Stimulated activated CD4-positive, alpha-beta T cell treated with anti-CD3 and anti-CD28 coated beads, Interleukin-2, amount 100 ng/mL, for 4 hours (primary cell): ENCODE results near the gene HEPACAM2.
A peak's percentile ranks its signal among the peaks of the same experiment; 100 is the strongest.

Experiments used
- DNase-seq: peaks from one replicate; pipeline ENCODE4 v3.0.0-alpha.2; 2020; ENCODE audit warnings: low read depth

Gene HEPACAM2

DNA sequence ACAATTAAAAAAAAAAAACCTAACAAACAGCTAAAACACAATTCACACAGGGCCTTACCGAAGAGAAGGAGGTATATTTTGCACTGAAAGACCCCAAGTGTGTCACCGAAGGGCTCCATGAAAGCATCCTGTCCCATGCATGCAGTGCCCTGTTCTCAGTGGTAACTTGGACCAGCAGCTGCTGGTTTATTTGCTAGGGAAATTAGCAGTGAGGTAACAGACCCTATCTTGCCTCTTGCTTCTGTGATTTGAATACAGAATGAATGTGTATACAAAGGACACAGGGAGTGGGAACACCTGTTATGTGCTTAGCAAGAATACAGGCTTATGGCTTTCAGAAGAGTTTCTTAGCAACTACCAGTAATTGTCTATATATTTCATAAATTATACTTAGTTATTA, at the start of gene HEPACAM2:
TSS of gene HEPACAM2 (minus strand) at position 160 of the 400 bp plus-strand sequence.
- no peak for DNase-seq

DNA sequence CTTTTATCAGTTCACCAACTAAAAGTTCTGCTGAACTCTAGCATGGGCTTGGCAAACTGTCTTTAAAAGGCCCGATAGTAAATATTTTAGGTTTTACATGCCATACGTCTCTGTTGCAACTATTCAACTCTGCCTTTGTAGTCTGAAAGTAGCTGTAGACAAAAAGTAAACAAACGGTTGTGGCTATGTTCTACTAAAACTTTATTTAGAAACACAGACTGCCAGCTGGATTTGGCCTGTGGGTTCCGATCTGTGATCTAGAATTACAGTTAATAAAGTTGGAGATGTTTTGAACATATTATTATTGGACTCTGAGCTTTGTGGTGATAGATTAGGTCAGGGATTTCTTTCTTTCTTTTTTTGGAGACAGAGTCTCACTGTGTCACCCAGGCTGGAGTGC, 39.0 kb upstream of the HEPACAM2 start:
- no peak for DNase-seq

DNA sequence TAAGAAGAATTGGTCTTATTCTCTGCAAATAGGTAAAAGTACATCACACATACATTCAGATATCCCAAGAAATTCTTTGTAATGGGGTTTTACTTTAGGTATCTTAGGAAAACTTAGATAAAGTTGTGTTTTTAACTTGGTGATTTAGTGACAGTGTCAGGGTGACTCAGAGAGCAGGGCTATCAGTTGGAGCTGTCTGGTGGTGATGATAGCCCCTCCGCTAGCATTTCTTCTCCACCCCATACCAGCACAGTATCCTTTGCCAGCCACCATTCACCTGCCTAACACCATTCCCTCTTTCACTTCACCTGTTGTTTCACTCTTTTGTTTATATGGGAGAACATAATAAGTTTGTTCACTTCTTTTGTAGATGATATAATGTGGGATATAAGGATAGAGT, 36.3 kb upstream of the HEPACAM2 start:
- DNase-seq, result no peak

DNA sequence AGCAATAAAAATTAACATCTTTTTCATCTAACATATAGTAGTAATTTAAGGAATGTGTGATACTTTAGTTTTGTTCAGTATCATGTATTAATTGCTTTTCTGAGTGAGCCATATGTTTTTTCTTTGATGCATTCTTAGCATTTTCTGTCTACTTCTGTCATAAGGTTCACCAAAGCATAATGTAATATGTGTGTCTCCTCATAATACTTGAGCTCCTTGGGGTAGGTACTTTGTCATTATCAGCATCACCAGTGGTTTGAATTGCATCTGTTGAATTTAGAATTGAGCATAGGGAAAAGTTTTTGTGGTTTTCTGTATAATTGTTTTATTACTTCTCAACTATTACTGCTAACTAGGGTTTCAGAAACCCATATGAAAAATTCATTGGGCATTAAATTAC, 32.4 kb upstream of the HEPACAM2 start:
- DNase-seq, result no peak

DNA sequence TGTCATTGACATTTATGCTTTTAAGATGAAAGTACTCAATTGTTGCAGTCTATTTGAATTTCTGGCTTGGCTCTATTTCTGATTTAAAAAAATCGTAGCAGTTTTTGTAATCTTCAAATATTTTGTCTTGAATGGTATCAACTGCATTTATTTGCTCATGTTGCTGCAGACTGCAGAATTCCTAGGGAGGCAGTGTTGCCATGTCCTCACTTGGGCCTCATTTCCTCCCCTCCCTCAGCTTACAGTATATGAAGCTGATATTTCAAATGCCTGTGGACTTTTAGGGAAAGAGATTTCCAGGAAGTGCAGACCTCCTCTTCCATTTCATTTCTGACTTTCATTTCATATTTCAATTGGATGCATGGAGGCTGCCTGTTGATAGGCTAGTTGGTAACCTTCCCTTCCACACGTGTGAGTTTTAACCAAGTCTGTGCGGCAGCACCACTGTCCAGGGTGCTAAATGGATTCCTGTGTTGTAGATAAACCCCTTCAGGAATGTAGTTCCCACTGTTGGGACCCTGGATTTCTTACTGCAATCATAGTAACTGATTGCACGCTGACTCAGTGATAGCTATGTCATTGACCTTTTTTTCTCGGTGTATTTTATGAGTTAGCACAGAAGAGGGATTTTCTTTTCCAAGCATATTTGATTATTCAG, 23.4 kb upstream of the HEPACAM2 start:
- DNase-seq, result no peak

DNA sequence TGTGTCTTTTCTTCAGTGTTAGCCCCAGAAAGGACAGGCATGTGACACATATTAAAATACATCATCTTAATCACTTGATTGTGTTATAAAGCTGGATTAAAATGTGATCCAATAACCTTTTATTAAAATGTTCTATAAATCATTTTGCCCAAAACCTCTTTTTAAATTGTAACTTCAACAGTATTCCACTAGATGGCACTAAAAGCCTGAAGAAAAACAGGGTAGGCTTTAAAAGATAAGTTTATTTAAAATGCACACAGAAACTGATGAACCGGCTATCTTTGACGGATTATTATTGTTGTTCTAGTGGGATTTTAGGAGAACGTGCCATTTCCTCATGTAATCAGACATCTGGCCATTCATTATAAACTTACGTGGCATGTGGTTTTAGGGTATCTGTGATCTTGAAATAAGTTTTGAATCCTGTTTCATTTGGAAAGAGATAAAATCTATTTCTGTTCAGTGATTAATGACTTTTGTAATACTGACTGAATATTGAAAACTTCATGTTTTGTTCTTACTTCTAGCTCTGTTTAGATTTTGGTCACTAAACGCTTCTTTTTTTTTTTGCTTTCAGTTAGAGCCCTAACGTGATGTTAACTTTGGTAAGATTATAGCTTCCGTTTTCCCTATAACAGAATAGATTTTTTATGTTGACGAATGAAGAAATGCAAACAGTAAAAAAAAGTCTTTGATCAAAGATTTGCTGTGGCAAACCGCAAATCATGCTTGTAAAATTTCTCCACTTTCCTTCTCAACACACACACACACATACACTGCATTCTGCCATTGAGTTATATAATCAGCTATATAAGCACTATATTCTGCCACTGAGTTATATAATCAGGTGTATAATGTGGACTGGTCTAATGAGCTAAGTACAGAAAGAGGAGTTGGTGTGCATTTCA, 19.5 kb upstream of the HEPACAM2 start:
- no peak for DNase-seq

DNA sequence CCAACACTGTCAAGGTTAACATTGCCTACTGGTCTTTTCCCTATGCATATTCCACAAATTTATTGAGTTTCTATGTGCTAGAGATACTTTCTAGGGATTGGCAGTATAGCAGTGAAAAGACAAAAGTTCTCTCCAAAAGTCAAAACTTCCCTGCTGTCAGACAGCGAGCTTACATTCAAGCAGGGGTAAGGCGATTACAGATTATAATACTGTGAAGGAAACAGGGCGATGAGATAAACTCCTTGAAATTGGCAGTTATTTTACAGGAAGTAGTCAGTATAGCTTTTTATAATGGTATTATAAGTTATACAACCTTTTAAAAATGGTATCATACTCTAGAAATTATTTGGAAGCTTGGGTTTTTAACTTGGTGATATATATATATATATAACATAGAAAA, 15.8 kb upstream of the HEPACAM2 start:
- DNase-seq, result no peak

DNA sequence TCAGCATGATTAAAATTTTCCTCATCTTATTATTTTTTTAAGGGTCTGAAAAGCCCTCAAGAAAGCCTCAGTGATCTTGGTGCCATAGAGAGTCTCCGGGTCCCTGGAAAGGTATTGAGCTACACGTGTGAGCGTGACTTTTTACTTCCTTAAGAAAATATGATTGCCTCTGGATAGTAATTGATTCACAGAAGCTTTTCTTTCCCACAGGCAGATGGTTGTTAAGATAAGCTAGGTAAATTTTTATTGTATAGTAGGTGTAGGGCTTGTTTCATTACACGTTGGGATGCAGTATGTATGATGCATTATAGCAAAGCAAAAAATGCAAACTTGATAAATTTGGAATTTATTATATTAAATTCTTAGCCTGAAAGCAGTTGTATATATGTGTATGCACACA, 13.6 kb upstream of the HEPACAM2 start:
- no peak for DNase-seq

DNA sequence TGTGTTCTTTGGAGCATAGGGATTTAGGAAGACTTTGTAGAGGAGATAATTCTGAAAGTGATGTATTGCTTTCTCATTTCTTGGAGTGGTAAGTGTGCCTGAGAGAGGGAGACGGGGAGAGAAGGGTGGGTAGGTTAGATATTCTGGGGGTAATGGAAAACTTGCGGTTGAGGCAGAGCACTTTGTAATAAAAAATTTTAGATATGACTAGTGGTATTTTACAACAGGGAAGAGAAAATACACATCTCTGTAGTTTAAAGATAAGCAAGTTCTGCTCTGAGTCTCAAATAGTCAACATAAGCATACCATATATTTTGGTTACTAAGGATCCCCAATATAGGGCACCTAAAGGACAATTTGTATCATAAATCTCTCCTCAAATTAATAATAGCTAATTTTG, 12.5 kb upstream of the HEPACAM2 start:
- DNase-seq, result no peak

DNA sequence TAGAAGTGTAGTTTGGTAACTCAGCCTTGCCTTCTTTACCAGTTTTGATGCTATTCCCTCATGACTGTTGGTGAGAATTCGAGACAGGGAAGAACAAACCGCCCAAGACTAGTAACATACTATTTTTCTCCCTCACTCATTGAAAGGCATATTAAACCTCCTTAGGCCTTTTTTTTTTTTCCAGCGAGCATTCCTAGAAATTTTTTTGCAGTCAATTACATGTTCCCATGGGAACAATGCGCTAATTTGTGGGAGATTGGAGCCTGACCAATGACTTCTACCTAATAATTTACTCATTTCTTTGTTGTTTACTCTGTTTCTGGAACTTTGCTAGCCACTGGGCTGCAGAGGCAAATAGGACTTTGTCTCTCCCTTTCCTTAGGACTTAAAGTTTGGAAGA, 11.9 kb upstream of the HEPACAM2 start:
- DNase-seq, result no peak

DNA sequence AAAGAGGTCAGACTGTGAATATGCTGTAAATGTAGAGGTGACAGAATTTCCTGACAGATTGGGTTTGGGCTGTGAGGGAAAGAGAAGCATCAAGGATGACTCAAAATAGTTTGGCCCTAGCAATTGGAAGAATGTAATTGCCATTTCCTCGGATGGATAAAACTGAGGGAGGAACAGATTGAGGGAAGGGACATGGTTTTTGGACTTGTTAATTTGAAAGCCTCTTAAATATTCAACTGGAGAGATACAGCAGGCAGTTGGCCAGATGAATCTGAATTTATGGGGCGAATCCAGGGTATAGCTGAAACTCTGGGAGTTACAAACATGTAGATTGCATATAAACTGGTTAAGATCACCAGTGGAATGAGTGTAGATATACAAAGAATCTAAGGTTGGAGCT, 9.3 kb upstream of the HEPACAM2 start:
- no peak for DNase-seq

DNA sequence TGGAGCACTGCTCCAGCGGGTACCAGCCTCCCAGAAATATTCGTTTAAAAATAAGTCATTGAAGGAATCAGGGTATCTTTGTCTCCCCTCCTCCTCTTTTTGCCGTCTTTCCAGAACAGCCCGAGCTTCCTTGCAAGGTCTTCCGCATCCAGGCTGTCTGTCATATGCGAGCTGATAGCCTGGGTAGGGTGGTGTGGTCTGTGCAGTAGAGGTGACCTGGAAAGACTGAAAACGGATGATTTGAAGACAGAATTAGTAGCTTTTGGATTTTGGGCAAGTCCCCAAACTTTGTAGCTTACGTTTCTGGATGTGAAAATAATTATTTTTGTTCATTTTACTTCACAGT, 6.4 kb upstream of the HEPACAM2 start:
- DNase-seq, result no peak

DNA sequence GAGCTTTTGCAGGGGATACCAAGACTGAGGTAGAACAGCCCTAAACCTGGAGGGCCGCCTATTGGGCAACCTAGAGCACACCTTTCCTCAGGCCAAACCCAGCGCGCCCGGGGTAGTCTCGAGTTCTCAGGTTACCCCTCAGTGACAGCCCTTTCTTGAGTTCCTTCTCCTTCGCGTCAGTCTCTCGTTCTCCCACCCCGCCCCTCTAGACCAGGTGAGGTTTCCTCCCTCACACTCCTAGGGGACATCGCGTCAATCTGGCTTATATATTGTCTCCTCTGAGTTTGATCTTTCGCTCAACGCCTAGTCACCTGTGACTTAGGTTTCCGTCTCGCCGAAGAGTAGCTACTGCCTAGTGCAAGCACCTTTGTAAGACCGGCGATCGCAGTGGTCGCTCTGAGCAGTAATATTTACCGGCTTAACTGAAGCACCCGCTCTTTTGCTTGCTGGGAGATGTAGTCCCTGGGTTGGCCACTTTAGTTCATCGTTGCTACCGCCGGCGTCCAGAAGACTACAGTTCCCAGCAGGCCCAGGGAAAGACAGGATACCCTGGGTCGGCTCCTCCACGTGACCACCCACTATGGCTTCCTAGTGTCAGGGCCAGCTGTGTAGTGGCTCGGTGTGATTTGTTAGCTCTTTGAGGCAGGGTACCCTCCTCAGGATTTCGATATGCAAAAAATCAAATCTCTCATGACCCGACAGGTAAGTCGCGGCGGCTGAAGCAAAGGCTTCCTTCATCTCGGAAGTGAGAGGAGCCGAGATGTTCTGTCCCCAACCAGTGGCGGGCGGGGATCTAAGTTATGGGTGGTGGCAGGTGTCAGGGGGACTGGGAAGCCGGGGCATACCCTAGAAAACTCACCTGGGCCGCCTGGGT, 5.8 kb upstream of the HEPACAM2 start, which contains the start of gene VPS50:
TSS of gene VPS50 (plus strand) at position 568 of the 874 bp plus-strand sequence. CDS start at position 670, 102 bp downstream.
- peak; percentile 88 for DNase-seq

DNA sequence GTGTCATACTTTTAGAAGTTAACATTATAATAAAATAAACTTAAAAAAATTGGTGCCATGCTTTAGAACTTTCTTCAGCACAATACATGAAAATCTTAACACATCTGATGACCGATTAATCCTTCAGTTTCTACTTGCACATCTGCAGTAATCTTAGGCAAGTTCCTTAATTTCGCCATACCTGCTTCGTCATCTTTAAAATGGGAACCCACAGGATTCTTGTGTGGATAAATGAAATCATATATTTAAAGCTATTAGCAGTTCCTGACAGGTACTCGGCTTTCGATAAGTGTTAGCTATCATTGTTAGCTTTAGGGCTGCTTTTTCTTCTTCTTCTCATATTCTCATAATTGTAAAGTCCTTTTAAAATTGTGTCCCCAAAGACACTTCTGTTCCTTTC, 5.0 kb upstream of the HEPACAM2 start:
- no peak for DNase-seq

DNA sequence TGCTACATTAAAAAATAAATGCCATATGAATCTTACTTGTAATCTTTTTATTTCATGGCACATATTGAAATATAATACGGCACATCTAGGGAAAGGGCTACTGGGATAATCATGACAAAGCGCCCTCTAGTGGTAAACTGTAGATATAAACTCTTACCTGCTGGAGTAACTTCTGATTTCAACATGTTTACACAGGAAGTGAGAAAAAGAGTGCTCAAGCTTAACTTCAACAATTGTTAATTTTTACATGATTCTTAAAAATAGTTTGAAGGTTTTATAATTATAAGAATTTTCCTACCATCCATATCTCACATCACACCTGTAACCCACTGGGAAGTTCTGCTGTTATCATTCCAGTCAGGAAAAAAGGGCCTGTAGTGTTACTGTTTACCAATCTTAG, 2.0 kb upstream of the HEPACAM2 start:
- no peak for DNase-seq

DNA sequence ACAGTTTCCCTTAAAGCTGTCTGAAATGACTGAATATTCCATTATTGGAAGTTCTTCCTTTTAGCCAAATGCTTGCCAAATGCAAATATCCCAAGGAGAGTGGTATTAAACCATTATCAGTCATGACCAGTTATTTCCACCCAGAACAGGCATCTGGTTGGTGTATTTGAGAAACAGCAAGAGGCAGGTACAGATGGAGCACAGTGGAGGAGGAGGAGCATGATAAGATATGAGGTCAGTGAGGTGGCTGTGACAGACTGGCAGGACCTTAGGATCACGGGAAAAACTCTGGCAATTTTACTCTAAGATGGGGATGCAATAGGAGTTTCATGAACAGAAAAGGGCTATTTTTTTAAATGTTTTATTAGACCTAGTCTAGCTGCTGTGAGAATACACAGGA, 6.4 kb downstream of the HEPACAM2 start:
- no peak for DNase-seq

DNA sequence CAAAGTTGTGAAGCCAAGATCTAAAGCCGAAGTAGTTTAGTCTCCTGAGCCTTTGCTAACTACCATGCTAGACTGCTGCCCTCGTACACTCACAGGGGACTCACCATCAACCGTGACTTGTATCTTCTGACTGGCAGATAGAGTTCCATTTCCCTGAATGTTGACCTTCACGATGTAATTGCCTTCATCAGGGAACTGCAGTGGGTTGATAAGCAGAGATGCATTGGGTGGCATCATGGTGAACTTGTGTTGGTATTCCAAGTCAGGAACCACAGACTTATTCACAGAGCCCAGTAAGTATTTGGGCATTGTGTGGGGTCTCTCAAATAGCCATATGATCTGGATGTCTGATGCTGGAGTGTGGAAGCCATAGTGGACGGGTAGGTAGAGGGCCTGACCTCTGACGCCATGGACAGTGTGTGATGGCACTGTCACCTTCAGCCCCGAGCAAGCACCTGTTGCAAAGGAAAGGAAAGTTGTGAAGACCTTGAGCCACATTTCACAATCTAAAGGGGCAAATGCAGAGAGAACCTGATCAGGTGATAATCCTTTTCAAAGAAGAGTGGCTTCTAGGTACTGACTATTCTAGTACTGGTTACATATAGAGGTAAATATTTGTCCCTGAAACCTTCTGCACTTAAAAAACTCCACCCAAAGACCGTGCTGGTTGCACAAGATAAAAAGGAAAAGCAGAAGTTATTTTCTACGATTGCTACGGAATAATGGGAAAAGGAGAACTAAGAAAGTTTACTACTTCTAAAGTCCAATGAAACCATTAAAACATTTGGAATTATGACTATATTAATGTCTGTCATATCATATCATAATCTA, 7.1 kb downstream of the HEPACAM2 start:
- DNase-seq, result no peak

DNA sequence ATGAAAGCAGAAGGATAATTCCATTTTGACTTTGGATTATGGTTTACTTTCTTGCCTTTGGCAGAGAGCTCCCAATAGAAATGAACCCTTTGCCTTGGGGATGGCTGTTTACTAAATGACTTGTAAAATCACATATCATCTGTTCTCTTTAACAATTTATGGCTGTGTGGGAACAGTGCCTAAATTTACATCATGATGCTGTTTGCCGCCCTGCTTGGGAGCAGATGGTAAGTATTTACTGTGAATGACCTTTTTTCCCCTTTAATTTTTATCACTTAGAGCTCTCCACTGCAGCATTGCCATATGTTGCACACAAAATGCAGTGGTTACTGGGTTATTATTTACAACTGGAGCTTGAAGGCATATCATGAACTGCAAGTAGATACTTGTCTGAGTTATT, 13.4 kb downstream of the HEPACAM2 start:
- DNase-seq, result no peak

DNA sequence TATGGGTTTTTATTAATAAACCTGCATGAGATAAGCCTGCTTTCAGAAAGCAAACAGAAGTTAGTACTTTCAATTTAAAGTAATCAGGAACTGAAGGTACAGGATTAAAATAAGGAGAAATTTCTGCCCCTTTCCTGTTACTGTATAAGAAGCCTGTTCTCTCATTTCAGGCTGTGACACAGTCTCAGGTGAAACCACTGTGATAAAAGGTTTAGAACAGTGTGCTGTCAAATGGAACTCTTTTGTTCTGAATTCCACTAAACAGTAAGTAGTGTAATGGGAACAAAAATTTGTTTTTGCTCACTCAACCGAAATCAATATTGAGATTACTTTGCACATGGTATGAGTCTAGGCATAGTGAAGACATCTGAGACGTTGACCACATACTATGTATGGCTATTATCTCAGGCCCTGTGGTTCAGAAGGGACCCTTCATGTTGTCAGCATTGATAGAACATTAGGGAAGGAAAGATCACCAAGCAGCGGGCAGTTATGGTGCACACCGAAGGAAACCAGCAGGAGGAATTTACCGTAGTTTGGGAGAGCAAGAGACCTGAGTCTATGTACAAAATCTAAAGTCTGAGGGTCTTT, 14.9 kb downstream of the HEPACAM2 start:
- no peak for DNase-seq

DNA sequence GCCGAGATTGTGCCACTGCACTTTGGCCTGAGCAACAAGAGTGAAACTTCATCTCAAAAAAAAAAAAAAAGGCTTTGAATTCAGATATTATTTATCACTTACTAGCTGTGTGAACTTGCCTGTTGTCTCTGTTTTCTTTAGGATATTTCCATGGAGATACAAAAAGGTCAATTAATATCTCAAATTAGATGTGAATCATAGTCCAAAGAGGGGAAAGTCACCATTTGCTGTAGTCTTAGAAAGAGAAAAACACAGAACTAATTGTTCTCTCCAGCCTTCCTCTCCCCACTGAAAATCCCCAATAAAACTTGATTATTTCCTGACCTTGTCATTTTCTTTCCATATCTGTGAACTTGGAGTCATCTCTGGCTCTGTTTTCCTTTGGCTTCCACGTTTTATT, 21.2 kb downstream of the HEPACAM2 start:
- DNase-seq, result no peak

DNA sequence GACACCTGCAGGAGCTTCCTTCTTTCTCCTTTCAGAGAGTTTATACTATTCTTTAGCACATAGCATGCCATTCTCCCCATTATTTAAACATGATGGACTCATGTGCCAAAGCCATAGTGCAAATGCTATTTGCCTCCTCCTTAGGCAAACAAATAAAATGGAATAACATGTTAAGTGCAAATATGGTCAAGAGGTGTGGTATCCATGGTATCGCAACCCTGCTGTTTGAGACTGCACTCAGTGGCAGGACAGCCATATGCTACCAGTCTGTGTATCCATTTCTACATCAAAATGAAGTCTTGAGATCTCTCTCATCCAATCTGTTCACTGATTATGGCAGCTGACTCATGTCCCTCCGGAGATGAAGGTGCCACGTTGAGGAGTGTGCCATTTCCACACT, 22.8 kb downstream of the HEPACAM2 start:
- no peak for DNase-seq
